ENCODE measurements around the gene DNASE2B. TPM values are rescaled to one million over a fixed set of nuclear protein-coding genes. Genes with fewer than 3 reads are reported as not detected.

DNASE2B gene
- total RNA-seq, 1 experiment from 2014 or later: not detected

GRCh38 chr1:84358695-84359094, 39.6 kb upstream of the DNASE2B start:
- H3K27ac Mint-ChIP-seq (ENCODE audit: unreplicated experiment): no peak overlapping the region
- no peak overlapping the region for H3K4me3 Mint-ChIP-seq (ENCODE audit: low read depth, unreplicated experiment)
- H3K27me3 Mint-ChIP-seq (ENCODE audit: unreplicated experiment): no peaks in the 10 kb centered on the region
- no peak for TF ChIP-seq CTCF (IDR thresholded peaks at IDR 0.05; ENCODE audit: unreplicated experiment)
- CTCF ChIA-PET: no interaction called here
- intact Hi-C loops (cut with micrococcal nuclease; ENCODE audit: unreplicated experiment): no loop called here
- peaks cover 19% of the 10 kb centered on the region for H3K4me1 Mint-ChIP-seq (ENCODE audit: low read depth, unreplicated experiment)
- no peak for DNase-seq
- H3K9me3 Mint-ChIP-seq (ENCODE audit: low read depth, unreplicated experiment): peaks cover 4% of the 10 kb centered on the region
- no TSS peak for BruUV-seq (replicated peaks)
- no peaks in the 10 kb centered on the region for H3K36me3 Mint-ChIP-seq (ENCODE audit: insufficient read depth, unreplicated experiment)

GRCh38 chr1:84360316-84360715, 38.0 kb upstream of the DNASE2B start:
- H3K4me1 Mint-ChIP-seq (ENCODE audit: low read depth, unreplicated experiment): peaks cover 20% of the 10 kb centered on the region
- DNase-seq: no peak
- no peak overlapping the region for H3K4me3 Mint-ChIP-seq (ENCODE audit: low read depth, unreplicated experiment)
- peaks cover 2% of the 10 kb centered on the region for H3K36me3 Mint-ChIP-seq (ENCODE audit: insufficient read depth, unreplicated experiment)
- peaks cover 4% of the 10 kb centered on the region for H3K9me3 Mint-ChIP-seq (ENCODE audit: low read depth, unreplicated experiment)
- CTCF ChIA-PET: no interaction called here
- TF ChIP-seq CTCF (IDR thresholded peaks at IDR 0.05; ENCODE audit: unreplicated experiment): no peak
- BruUV-seq (replicated peaks): no TSS peak
- intact Hi-C loops (cut with micrococcal nuclease; ENCODE audit: unreplicated experiment): loop anchor here (10.0 kb wide), 1 partner anchor 86 kb away; no protein-coding TSS in a partner anchor
- H3K27ac Mint-ChIP-seq (ENCODE audit: unreplicated experiment): no peak overlapping the region
- no peaks in the 10 kb centered on the region for H3K27me3 Mint-ChIP-seq (ENCODE audit: unreplicated experiment)

DNA sequence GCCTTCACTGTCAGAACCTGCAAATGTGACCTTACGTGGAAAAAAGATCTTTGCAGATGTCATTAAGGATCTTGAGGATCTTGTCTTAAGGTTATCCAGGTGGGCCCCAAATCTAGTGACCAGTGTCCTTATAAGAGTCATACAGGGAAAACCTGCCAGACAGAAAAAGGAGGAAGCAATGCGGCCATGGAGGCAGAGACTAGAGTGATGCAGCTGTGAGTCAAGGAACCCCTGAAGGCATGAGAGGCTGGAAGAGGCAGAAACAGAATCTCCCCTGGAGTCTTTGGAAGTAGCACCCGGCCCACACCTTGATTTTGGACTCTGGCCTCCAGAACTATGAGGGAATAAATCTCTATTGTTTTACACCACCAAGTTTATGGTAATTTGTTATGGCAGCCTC, 36.5 kb upstream of the DNASE2B start:
- Mint-ChIP-seq H3K4me1 (ENCODE audit: low read depth, unreplicated experiment) (peaks cover 31% of the 10 kb centered on the region), H3K4me3 (ENCODE audit: low read depth, unreplicated experiment) (no peak overlapping the region), H3K36me3 (ENCODE audit: insufficient read depth, unreplicated experiment) (peaks cover 12% of the 10 kb centered on the region), H3K27me3 (ENCODE audit: unreplicated experiment) (no peaks in the 10 kb centered on the region), H3K27ac (ENCODE audit: unreplicated experiment) (no peak overlapping the region), H3K9me3 (ENCODE audit: low read depth, unreplicated experiment) (peaks cover 4% of the 10 kb centered on the region)
- intact Hi-C loops (cut with micrococcal nuclease; ENCODE audit: unreplicated experiment): loop anchor here (10.0 kb wide), 1 partner anchor 87 kb away; no protein-coding TSS in a partner anchor
- BruUV-seq (replicated peaks): no TSS peak
- no peak for TF ChIP-seq CTCF (IDR thresholded peaks at IDR 0.05; ENCODE audit: unreplicated experiment)
- DNase-seq: no peak
- CTCF ChIA-PET: no interaction called here

- CTCF ChIA-PET: no interaction called here
- H3K4me1 Mint-ChIP-seq (ENCODE audit: low read depth, unreplicated experiment): peaks cover 31% of the 10 kb centered on the region
- no TSS peak for BruUV-seq (replicated peaks)
- no peak for TF ChIP-seq CTCF (IDR thresholded peaks at IDR 0.05; ENCODE audit: unreplicated experiment)
- no peaks in the 10 kb centered on the region for H3K27me3 Mint-ChIP-seq (ENCODE audit: unreplicated experiment)
- intact Hi-C loops (cut with micrococcal nuclease; ENCODE audit: unreplicated experiment): loop anchor here (10.0 kb wide), 1 partner anchor 88 kb away; no protein-coding TSS in a partner anchor
- DNase-seq: no peak
- H3K27ac Mint-ChIP-seq (ENCODE audit: unreplicated experiment): no peak overlapping the region
- peaks cover 12% of the 10 kb centered on the region for H3K36me3 Mint-ChIP-seq (ENCODE audit: insufficient read depth, unreplicated experiment)
- H3K4me3 Mint-ChIP-seq (ENCODE audit: low read depth, unreplicated experiment): no peak overlapping the region
- peaks cover 4% of the 10 kb centered on the region for H3K9me3 Mint-ChIP-seq (ENCODE audit: low read depth, unreplicated experiment)
Observed at GRCh38 chr1:84363019-84363418, 35.3 kb upstream of the DNASE2B start.

Data from Calu3 (cell line).